Neutrophil (primary cell): ENCODE measurements around the gene SIAE.

Source experiments
- H3K27ac ChIP-seq: fragments of 200-600 bp; sonication (generic); 2 replicates; pipeline ENCODE4 v1.5.1; 2016; ENCODE audit warnings: mild to moderate bottlenecking, moderate library complexity
- H3K27me3 ChIP-seq: fragments of 200-600 bp; sonication (generic); 2 replicates; pipeline ENCODE4 v1.6.0; 2016; ENCODE audit warnings: mild to moderate bottlenecking
- H3K36me3 ChIP-seq: fragments of 200-600 bp; sonication (generic); 2 replicates; pipeline ENCODE4 v1.5.1; 2017
- H3K4me1 ChIP-seq, 2 experiments: fragments of 200-600 bp in 1 of 2; sonication (generic) in 1 of 2; 1 replicate in 1 of 2; 2 replicates in 1 of 2; pipeline versions ENCODE4 v1.5.1 to v1.6.1; 2013 to 2016; ENCODE audit warnings: low read depth in 1 of 2, low read length in 1 of 2, mild to moderate bottlenecking in 1 of 2, moderate library complexity in 1 of 2; ENCODE audit not compliant: control insufficient read depth in 1 of 2, insufficient read depth in 1 of 2
- H3K4me3 ChIP-seq, 2 experiments: fragments of 200-600 bp in 1 of 2; sonication (generic) in 1 of 2; 1 replicate in 1 of 2; 2 replicates in 1 of 2; pipeline ENCODE4 v1.5.1; 2013 to 2016; ENCODE audit warnings: low read depth in 1 of 2, low read length in 1 of 2, mild to moderate bottlenecking in 1 of 2, moderate library complexity in 1 of 2
- H3K9me3 ChIP-seq: fragments of 200-600 bp; sonication (generic); 2 replicates; pipeline ENCODE4 v1.5.1; 2016
- CTCF ChIP-seq: fragments of 200-600 bp; sonication (generic); IDR thresholded peaks from 2 replicates; pipeline ENCODE4 v1.5.1; 2016; ENCODE audit warnings: antibody characterized with exemption

SIAE gene

GRCh38 chr11:124693142-124693541 is 19.6 kb upstream of the SIAE start:
- Histone ChIP-seq H3K27me3 (no peaks in the 10 kb centered on the region), H3K27ac (no peak overlapping the region), H3K4me1 (no peaks in the 10 kb centered on the region), H3K9me3 (no peaks in the 10 kb centered on the region), H3K4me3 (no peak overlapping the region), H3K36me3 (no peaks in the 10 kb centered on the region)
- TF ChIP-seq CTCF, result no peak

GRCh38 chr11:124682443-124682842 is 8.9 kb upstream of the SIAE start:
- Histone ChIP-seq H3K4me3 (no peak overlapping the region), H3K9me3 (no peaks in the 10 kb centered on the region), H3K27ac (no peak overlapping the region), H3K36me3 (no peaks in the 10 kb centered on the region), H3K27me3 (no peaks in the 10 kb centered on the region), H3K4me1 (no peaks in the 10 kb centered on the region)
- no peak for TF ChIP-seq CTCF

DNA sequence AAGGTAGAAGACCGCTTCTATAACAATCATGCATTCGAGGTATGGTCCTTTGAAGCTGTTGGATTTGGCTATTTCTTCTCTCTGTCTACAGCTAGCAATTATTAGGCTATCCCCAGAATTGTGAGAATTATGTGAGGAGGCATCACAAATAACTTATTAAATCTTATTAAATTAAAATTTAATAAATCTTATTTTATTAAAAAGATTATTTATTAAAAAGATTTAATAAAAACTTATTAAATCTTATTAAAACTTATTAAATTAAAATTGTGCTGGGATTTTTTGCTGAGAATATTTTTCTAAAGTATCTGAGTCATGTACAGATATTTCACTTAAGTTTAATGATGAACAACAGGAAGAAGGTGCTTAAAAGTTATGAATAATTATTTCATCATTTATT is 7.9 kb upstream of the SIAE start:
- Histone ChIP-seq H3K4me3 (no peak overlapping the region), H3K27me3 (no peaks in the 10 kb centered on the region), H3K27ac (no peak overlapping the region), H3K9me3 (no peaks in the 10 kb centered on the region), H3K4me1 (no peaks in the 10 kb centered on the region), H3K36me3 (no peaks in the 10 kb centered on the region)
- no peak for TF ChIP-seq CTCF

- Histone ChIP-seq H3K27me3 (peaks cover 12% of the 10 kb centered on the region), H3K4me1 (peaks cover 6 to 8% of the 10 kb centered on the region in 2 experiments), H3K36me3 (no peaks in the 10 kb centered on the region), H3K27ac (no peak overlapping the region), H3K9me3 (no peaks in the 10 kb centered on the region), H3K4me3 (no peak overlapping the region)
- TF ChIP-seq CTCF, result no peak
Observed at GRCh38 chr11:124678416-124678815, 4.9 kb upstream of the SIAE start.

- Histone ChIP-seq H3K27ac (no peak overlapping the region), H3K4me3 (no peak overlapping the region), H3K27me3 (peaks cover 32% of the 10 kb centered on the region), H3K9me3 (no peaks in the 10 kb centered on the region), H3K36me3 (no peaks in the 10 kb centered on the region), H3K4me1 (peaks cover 11 to 14% of the 10 kb centered on the region in 2 experiments)
- TF ChIP-seq CTCF, result no peak
Observed at GRCh38 chr11:124676386-124676785, 2.8 kb upstream of the SIAE start.

DNA sequence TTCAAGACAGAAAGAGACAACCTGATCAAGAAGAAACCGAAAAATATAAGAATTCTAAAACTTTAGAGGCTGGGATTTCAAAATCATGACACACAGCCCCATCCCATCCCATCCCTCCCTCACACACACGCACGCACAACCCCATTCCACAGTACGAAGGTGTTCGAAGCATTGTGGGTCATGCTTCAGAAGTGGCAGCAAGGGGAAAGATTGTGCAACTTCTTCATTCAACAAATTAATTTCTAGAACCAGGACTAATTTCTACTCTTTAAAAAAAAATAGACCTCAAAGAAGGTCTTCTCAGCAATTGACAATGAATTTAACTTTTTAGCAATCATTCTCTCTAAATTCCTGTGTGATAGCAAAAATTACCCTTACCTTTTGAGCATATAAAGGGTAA is 1.0 kb upstream of the SIAE start:
- Histone ChIP-seq H3K4me1 (peaks cover 11 to 14% of the 10 kb centered on the region in 2 experiments), H3K27ac (no peak overlapping the region), H3K4me3 (peak overlapping the region; percentile 61 to 67), H3K27me3 (peaks cover 43% of the 10 kb centered on the region), H3K36me3 (no peaks in the 10 kb centered on the region), H3K9me3 (no peaks in the 10 kb centered on the region)
- no peak for TF ChIP-seq CTCF
